GM23338 (cell line): ENCODE data around the gene CLASP2. TPM values are rescaled to one million over a fixed set of nuclear protein-coding genes. Genes with fewer than 3 reads are reported as not detected.

Experiments
- ATAC-seq: fragments of 200-7000 bp; cut with Tn5 transposase; 3 replicates; pipeline ENCODE4 v1.9.1; 2020
- DNase-seq: peaks from one replicate; pipeline ENCODE4 v3.0.0-alpha.2; 2015; ENCODE audit warnings: low spot score
- H2AFZ ChIP-seq: fragments of 200-600 bp; sonication (generic); 2 replicates; pipeline ENCODE4 v1.8.0; 2016; ENCODE audit warnings: antibody characterized with exemption, mild to moderate bottlenecking, moderate library complexity
- H3F3A ChIP-seq: fragments of 200-600 bp; sonication (generic); replicated peaks from 2 replicates; pipeline ENCODE4 v1.8.0; 2017; ENCODE audit warnings: antibody characterized with exemption, mixed run types, low read depth
- H3K27ac ChIP-seq: fragments of 200-600 bp; sonication (generic); 2 replicates; pipeline ENCODE4 v1.6.1; 2016; ENCODE audit warnings: low read depth
- H3K27me3 ChIP-seq: fragments of 200-600 bp; sonication (generic); 2 replicates; pipeline ENCODE4 v1.8.0; 2016; ENCODE audit warnings: mild to moderate bottlenecking, mixed run types, moderate library complexity; ENCODE audit not compliant: insufficient read depth
- H3K36me3 ChIP-seq: fragments of 200-600 bp; sonication (generic); 2 replicates; pipeline ENCODE4 v1.8.0; 2016; ENCODE audit warnings: mild to moderate bottlenecking; ENCODE audit not compliant: insufficient read depth
- H3K4me1 ChIP-seq: fragments of 200-600 bp; sonication (generic); 2 replicates; pipeline ENCODE4 v1.8.0; 2016; ENCODE audit warnings: mild to moderate bottlenecking, moderate library complexity; ENCODE audit not compliant: insufficient read depth
- H3K4me2 ChIP-seq: fragments of 200-600 bp; sonication (generic); 2 replicates; pipeline ENCODE4 v1.7.1; 2017; ENCODE audit warnings: mixed run types
- H3K4me3 ChIP-seq: fragments of 200-600 bp; sonication (generic); 2 replicates; pipeline ENCODE4 v1.6.1; 2016; ENCODE audit warnings: mixed run types
- H3K79me2 ChIP-seq: fragments of 200-600 bp; sonication (generic); replicated peaks from 2 replicates; pipeline ENCODE4 v1.8.0; 2017; ENCODE audit warnings: mild to moderate bottlenecking; ENCODE audit not compliant: insufficient read depth
- H3K9me2 ChIP-seq: fragments of 200-600 bp; sonication (generic); 2 replicates; pipeline ENCODE4 v1.8.0; 2017; ENCODE audit not compliant: insufficient read depth
- H4K20me1 ChIP-seq: fragments of 200-600 bp; sonication (generic); replicated peaks from 2 replicates; pipeline ENCODE4 v1.8.0; 2017; ENCODE audit warnings: mild to moderate bottlenecking; ENCODE audit not compliant: insufficient read depth
- H3K27ac Mint-ChIP-seq: 2 replicates; pipeline ENCODE4 v1.8.0; 2020; ENCODE audit warnings: inconsistent platforms, mild to moderate bottlenecking, moderate library complexity, mixed read lengths
- H3K27me3 Mint-ChIP-seq: 3 replicates; pipeline ENCODE4 v1.8.0; 2022; ENCODE audit warnings: low read depth, mild to moderate bottlenecking, moderate library complexity, mixed read lengths, inconsistent platforms; ENCODE audit not compliant: insufficient read depth, poor library complexity
- H3K36me3 Mint-ChIP-seq: 3 replicates; pipeline ENCODE4 v1.8.0; 2021; ENCODE audit warnings: low read depth, mild to moderate bottlenecking, inconsistent platforms, moderate library complexity, mixed read lengths
- H3K4me1 Mint-ChIP-seq: 3 replicates; pipeline ENCODE4 v1.8.0; 2020; ENCODE audit warnings: mild to moderate bottlenecking, inconsistent platforms, mixed read lengths
- H3K4me3 Mint-ChIP-seq: 3 replicates; pipeline ENCODE4 v1.8.0; 2021; ENCODE audit warnings: moderate library complexity, mild to moderate bottlenecking, inconsistent platforms, mixed read lengths
- H3K9me3 Mint-ChIP-seq: 3 replicates; pipeline ENCODE4 v1.8.0; 2020; ENCODE audit warnings: moderate library complexity, mild to moderate bottlenecking, inconsistent platforms, mixed read lengths
- CREB1 ChIP-seq: fragments of 250-450 bp; sonication (Bioruptor Pico); IDR thresholded peaks from 2 replicates; pipeline ENCODE4 v1.5.0; 2020; ENCODE audit warnings: low read depth, mild to moderate bottlenecking, moderate library complexity
- ZNF331 ChIP-seq: fragments of 250-450 bp; sonication (Bioruptor Pico); IDR thresholded peaks from 2 replicates; pipeline ENCODE4 v1.5.0; 2020; ENCODE audit warnings: low read depth, mild to moderate bottlenecking, moderate library complexity
- polyA plus RNA-seq: library from polyadenylated mRNA; unstranded; fragments of >200 nt; fragmentation: Nextera tagmentation; extraction: Ambion mirVana; gene quantifications from 2 replicates; pipeline ENCODE4 v1.2.1, GENCODE V29; 2016
- total RNA-seq: library from RNA; depleted of rRNA; stranded (reverse); fragments of >200 nt; shearing (Covaris generic); gene quantifications from 2 replicates; pipeline ENCODE4 v1.2.3, GENCODE V29; 2014
- TF ChIP-seq, protein P1 (sequence below), 2 experiments: fragments of 200-600 bp in 1 of 2; sonication (generic) in 1 of 2; conservative IDR thresholded peaks; 2 replicates each; pipeline versions ENCODE4 v1.5.1 to v1.6.1; 2016 to 2017; ENCODE audit warnings: antibody characterized with exemption in 2 of 2, low read depth in 2 of 2, mild to moderate bottlenecking in 2 of 2, moderate library complexity in 1 of 2
- TF ChIP-seq, protein P2 (sequence below): fragments of 250-450 bp; sonication (Bioruptor Pico); IDR thresholded peaks from 2 replicates; pipeline ENCODE4 v1.5.0; 2020; ENCODE audit warnings: mild to moderate bottlenecking, moderate library complexity

CLASP2 gene
- total and polyA plus RNA-seq, 2 experiments from 2014 or later: 12.8 to 74.6 TPM

DNA sequence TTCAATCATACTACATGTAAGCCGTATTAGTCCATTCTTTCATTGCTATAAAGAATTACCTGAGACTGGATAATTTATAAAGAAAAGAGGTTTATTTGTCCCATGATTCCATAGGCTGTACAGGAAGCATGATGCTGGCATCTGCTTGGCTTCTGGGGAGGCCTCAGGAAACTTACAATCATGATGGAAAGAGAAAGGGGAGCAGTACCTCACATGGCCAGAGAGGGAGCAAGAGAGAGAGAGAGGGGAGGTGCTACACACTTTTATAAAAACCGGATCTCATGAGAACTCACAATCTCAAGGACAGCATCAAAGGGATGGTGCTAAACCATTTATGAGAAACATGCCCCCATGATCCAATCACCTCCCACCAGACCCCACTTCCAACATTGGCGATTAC is 14.3 kb upstream of the CLASP2 start:
- Histone ChIP-seq H3F3A (no peaks in the 10 kb centered on the region), H3K4me2 (no peak overlapping the region), H3K4me3 (no peak overlapping the region), H3K27me3 (no peaks in the 10 kb centered on the region), H3K4me1 (no peaks in the 10 kb centered on the region), H3K79me2 (no peaks in the 10 kb centered on the region), H3K9me2 (no peaks in the 10 kb centered on the region), H3K27ac (no peak overlapping the region), H3K36me3 (peaks cover 9% of the 10 kb centered on the region), H4K20me1 (no peaks in the 10 kb centered on the region), H2AFZ (no peak overlapping the region)
- Mint-ChIP-seq H3K4me3 (no peak overlapping the region), H3K9me3 (peaks cover 21% of the 10 kb centered on the region), H3K36me3 (peaks cover 11% of the 10 kb centered on the region; the same call in 1 of the 3 replicates), H3K27ac (no peak overlapping the region), H3K27me3 (peaks cover 4% of the 10 kb centered on the region), H3K4me1 (no peaks in the 10 kb centered on the region)
- ATAC-seq (no peak), DNase-seq (peak; percentile 24)
- TF ChIP-seq ZNF331 (CRISPR knock-in tag) (no peak), CREB1 (CRISPR knock-in tag) (0 out of 2 replicates have a peak, but pooled peaks have one; percentile 8)
- TF ChIP-seq, protein P1, sequence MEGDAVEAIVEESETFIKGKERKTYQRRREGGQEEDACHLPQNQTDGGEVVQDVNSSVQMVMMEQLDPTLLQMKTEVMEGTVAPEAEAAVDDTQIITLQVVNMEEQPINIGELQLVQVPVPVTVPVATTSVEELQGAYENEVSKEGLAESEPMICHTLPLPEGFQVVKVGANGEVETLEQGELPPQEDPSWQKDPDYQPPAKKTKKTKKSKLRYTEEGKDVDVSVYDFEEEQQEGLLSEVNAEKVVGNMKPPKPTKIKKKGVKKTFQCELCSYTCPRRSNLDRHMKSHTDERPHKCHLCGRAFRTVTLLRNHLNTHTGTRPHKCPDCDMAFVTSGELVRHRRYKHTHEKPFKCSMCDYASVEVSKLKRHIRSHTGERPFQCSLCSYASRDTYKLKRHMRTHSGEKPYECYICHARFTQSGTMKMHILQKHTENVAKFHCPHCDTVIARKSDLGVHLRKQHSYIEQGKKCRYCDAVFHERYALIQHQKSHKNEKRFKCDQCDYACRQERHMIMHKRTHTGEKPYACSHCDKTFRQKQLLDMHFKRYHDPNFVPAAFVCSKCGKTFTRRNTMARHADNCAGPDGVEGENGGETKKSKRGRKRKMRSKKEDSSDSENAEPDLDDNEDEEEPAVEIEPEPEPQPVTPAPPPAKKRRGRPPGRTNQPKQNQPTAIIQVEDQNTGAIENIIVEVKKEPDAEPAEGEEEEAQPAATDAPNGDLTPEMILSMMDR (conservative IDR thresholded peaks at IDR 0.05; ENCODE audit: low read depth in 2 of 2): peak; percentile 26 to 55
- TF ChIP-seq, protein P2, sequence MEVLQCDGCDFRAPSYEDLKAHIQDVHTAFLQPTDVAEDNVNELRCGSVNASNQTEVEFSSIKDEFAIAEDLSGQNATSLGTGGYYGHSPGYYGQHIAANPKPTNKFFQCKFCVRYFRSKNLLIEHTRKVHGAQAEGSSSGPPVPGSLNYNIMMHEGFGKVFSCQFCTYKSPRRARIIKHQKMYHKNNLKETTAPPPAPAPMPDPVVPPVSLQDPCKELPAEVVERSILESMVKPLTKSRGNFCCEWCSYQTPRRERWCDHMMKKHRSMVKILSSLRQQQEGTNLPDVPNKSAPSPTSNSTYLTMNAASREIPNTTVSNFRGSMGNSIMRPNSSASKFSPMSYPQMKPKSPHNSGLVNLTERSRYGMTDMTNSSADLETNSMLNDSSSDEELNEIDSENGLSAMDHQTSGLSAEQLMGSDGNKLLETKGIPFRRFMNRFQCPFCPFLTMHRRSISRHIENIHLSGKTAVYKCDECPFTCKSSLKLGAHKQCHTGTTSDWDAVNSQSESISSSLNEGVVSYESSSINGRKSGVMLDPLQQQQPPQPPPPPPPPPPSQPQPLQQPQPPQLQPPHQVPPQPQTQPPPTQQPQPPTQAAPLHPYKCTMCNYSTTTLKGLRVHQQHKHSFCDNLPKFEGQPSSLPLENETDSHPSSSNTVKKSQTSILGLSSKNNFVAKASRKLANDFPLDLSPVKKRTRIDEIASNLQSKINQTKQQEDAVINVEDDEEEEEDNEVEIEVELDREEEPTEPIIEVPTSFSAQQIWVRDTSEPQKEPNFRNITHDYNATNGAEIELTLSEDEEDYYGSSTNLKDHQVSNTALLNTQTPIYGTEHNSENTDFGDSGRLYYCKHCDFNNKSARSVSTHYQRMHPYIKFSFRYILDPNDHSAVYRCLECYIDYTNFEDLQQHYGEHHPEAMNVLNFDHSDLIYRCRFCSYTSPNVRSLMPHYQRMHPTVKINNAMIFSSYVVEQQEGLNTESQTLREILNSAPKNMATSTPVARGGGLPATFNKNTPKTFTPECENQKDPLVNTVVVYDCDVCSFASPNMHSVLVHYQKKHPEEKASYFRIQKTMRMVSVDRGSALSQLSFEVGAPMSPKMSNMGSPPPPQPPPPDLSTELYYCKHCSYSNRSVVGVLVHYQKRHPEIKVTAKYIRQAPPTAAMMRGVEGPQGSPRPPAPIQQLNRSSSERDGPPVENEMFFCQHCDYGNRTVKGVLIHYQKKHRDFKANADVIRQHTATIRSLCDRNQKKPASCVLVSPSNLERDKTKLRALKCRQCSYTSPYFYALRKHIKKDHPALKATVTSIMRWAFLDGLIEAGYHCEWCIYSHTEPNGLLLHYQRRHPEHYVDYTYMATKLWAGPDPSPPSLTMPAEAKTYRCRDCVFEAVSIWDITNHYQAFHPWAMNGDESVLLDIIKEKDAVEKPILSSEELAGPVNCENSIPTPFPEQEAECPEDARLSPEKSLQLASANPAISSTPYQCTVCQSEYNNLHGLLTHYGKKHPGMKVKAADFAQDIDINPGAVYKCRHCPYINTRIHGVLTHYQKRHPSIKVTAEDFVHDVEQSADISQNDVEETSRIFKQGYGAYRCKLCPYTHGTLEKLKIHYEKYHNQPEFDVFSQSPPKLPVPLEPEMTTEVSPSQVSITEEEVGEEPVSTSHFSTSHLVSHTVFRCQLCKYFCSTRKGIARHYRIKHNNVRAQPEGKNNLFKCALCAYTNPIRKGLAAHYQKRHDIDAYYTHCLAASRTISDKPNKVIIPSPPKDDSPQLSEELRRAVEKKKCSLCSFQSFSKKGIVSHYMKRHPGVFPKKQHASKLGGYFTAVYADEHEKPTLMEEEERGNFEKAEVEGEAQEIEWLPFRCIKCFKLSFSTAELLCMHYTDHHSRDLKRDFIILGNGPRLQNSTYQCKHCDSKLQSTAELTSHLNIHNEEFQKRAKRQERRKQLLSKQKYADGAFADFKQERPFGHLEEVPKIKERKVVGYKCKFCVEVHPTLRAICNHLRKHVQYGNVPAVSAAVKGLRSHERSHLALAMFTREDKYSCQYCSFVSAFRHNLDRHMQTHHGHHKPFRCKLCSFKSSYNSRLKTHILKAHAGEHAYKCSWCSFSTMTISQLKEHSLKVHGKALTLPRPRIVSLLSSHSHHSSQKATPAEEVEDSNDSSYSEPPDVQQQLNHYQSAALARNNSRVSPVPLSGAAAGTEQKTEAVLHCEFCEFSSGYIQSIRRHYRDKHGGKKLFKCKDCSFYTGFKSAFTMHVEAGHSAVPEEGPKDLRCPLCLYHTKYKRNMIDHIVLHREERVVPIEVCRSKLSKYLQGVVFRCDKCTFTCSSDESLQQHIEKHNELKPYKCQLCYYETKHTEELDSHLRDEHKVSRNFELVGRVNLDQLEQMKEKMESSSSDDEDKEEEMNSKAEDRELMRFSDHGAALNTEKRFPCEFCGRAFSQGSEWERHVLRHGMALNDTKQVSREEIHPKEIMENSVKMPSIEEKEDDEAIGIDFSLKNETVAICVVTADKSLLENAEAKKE (CRISPR knock-in tag): no peak
